H9 (cell line): ENCODE data around the gene TIPRL. TPM values are rescaled to one million over a fixed set of nuclear protein-coding genes. Genes with fewer than 3 reads are reported as not detected.
A peak's percentile ranks its signal among the peaks of the same experiment; 100 is the strongest.

Source experiments
- DNase-seq: peaks from one replicate; pipeline ENCODE4 v3.0.0-alpha.2; 2017
- H2AFZ ChIP-seq: one replicate; pipeline ENCODE4 v1.6.1; 2013; ENCODE audit warnings: mild to moderate bottlenecking, low read length, control low read depth, moderate library complexity
- H2AK5ac ChIP-seq: 2 replicates; pipeline ENCODE4 v1.6.1; 2013; ENCODE audit warnings: low read length, control low read depth, mixed read lengths; ENCODE audit not compliant: insufficient read length
- H2BK120ac ChIP-seq: one replicate; pipeline ENCODE4 v1.6.1; 2013; ENCODE audit warnings: low read depth, mild to moderate bottlenecking, low read length, control low read depth, inconsistent platforms; ENCODE audit not compliant: poor library complexity, severe bottlenecking
- H2BK12ac ChIP-seq: 2 replicates; pipeline ENCODE4 v1.6.1; 2013; ENCODE audit warnings: low read length, control low read depth, mixed read lengths, low read depth; ENCODE audit not compliant: insufficient read length
- H2BK15ac ChIP-seq: 2 replicates; pipeline ENCODE4 v1.6.1; 2013; ENCODE audit warnings: low read depth, low read length, control low read depth
- H2BK20ac ChIP-seq: one replicate; pipeline ENCODE4 v1.6.1; 2013; ENCODE audit warnings: low read depth, mild to moderate bottlenecking, low read length, control low read depth, inconsistent platforms; ENCODE audit not compliant: poor library complexity, severe bottlenecking
- H2BK5ac ChIP-seq: 2 replicates; pipeline ENCODE4 v1.6.1; 2013; ENCODE audit warnings: low read length, control low read depth, mixed read lengths; ENCODE audit not compliant: insufficient read length
- H3K14ac ChIP-seq: 2 replicates; pipeline ENCODE4 v1.6.1; 2013; ENCODE audit warnings: low read length, control low read depth; ENCODE audit not compliant: insufficient read depth
- H3K18ac ChIP-seq: 2 replicates; pipeline ENCODE4 v1.6.1; 2013; ENCODE audit warnings: low read depth, mild to moderate bottlenecking, mixed read lengths, low read length, control low read depth; ENCODE audit not compliant: insufficient read length
- H3K23ac ChIP-seq: 2 replicates; pipeline ENCODE4 v1.6.1; 2013; ENCODE audit warnings: low read length, control low read depth, mixed read lengths, low read depth; ENCODE audit not compliant: insufficient read length
- H3K23me2 ChIP-seq: 2 replicates; pipeline ENCODE4 v1.6.1; 2013; ENCODE audit warnings: low read depth, mild to moderate bottlenecking, mixed read lengths, low read length, control low read depth; ENCODE audit not compliant: insufficient read length, poor library complexity, severe bottlenecking
- H3K27ac ChIP-seq: 2 replicates; pipeline ENCODE4 v1.5.1; 2013; ENCODE audit warnings: low read length, control low read depth, mixed read lengths, low read depth; ENCODE audit not compliant: insufficient read length
- H3K27me3 ChIP-seq: 2 replicates; pipeline ENCODE4 v1.6.1; 2013; ENCODE audit warnings: low read length, control low read depth, inconsistent platforms; ENCODE audit not compliant: insufficient read depth
- H3K4ac ChIP-seq: 2 replicates; pipeline ENCODE4 v1.6.1; 2013; ENCODE audit warnings: low read depth, mild to moderate bottlenecking, control low read depth, inconsistent platforms, low read length, moderate library complexity
- H3K4me1 ChIP-seq: 2 replicates; pipeline ENCODE4 v1.6.1; 2013; ENCODE audit warnings: low read length, control low read depth, inconsistent platforms; ENCODE audit not compliant: insufficient read depth
- H3K4me2 ChIP-seq: 2 replicates; pipeline ENCODE4 v1.6.1; 2013; ENCODE audit warnings: low read length, control low read depth, mixed read lengths; ENCODE audit not compliant: insufficient read length, insufficient read depth
- H3K56ac ChIP-seq: 2 replicates; pipeline ENCODE4 v1.6.1; 2013; ENCODE audit warnings: low read depth, mild to moderate bottlenecking, mixed read lengths, low read length, control low read depth; ENCODE audit not compliant: insufficient read length
- H3K79me1 ChIP-seq: 2 replicates; pipeline ENCODE4 v1.6.1; 2013; ENCODE audit warnings: low read depth, mild to moderate bottlenecking, moderate library complexity, low read length, control low read depth, inconsistent platforms; ENCODE audit not compliant: insufficient read depth, poor library complexity, severe bottlenecking
- H3K79me2 ChIP-seq: 2 replicates; pipeline ENCODE4 v1.6.1; 2013; ENCODE audit warnings: low read length, control low read depth, inconsistent platforms; ENCODE audit not compliant: insufficient read depth
- H3K9ac ChIP-seq: 2 replicates; pipeline ENCODE4 v1.6.1; 2013; ENCODE audit warnings: low read length, control low read depth, mixed read lengths; ENCODE audit not compliant: insufficient read length; ENCODE audit errors: extremely low read depth
- H3K9me3 ChIP-seq: one replicate; pipeline ENCODE4 v1.6.1; 2013; ENCODE audit warnings: low read depth, low read length, inconsistent platforms; ENCODE audit not compliant: control insufficient read depth
- H3T11ph ChIP-seq: one replicate; pipeline ENCODE4 v1.6.1; 2013; ENCODE audit warnings: mild to moderate bottlenecking, low read length, control low read depth, inconsistent platforms
- H4K20me1 ChIP-seq: one replicate; pipeline ENCODE4 v1.6.1; 2013; ENCODE audit not compliant: control insufficient read depth, insufficient read length, insufficient read depth
- H4K5ac ChIP-seq: 2 replicates; pipeline ENCODE4 v1.6.1; 2013; ENCODE audit warnings: low read depth, mild to moderate bottlenecking, mixed read lengths, low read length, control low read depth; ENCODE audit not compliant: insufficient read length
- H4K8ac ChIP-seq: replicated peaks from 2 replicates; pipeline ENCODE4 v1.6.1; 2013; ENCODE audit warnings: low read length, control low read depth, mixed read lengths, low read depth; ENCODE audit not compliant: insufficient read length
- H4K91ac ChIP-seq: 2 replicates; pipeline ENCODE4 v1.6.1; 2013; ENCODE audit warnings: low read depth, mild to moderate bottlenecking, moderate library complexity, mixed read lengths, low read length, control low read depth; ENCODE audit not compliant: insufficient read length
- H3K27ac Mint-ChIP-seq, 3 experiments: 2 replicates in 2 of 3; 3 replicates in 1 of 3; pipeline ENCODE4 v1.8.0; 2020 to 2021; ENCODE audit warnings: mixed read lengths in 3 of 3, mild to moderate bottlenecking in 1 of 3, moderate library complexity in 1 of 3
- H3K27me3 Mint-ChIP-seq: 2 replicates; pipeline ENCODE4 v1.8.0; 2021; ENCODE audit warnings: low read depth, mild to moderate bottlenecking, moderate library complexity, mixed read lengths
- H3K36me3 Mint-ChIP-seq, 3 experiments: 2 replicates in 2 of 3; 3 replicates in 1 of 3; pipeline ENCODE4 v1.8.0; 2020 to 2021; ENCODE audit warnings: low read depth in 3 of 3, mixed read lengths in 3 of 3; ENCODE audit not compliant: insufficient read depth in 1 of 3
- H3K4me1 Mint-ChIP-seq, 2 experiments: 2 replicates each; pipeline ENCODE4 v1.8.0; 2020; ENCODE audit warnings: mixed read lengths in 2 of 2
- H3K4me3 Mint-ChIP-seq, 2 experiments: 2 replicates in 1 of 2; 3 replicates in 1 of 2; pipeline ENCODE4 v1.8.0; 2020 to 2021; ENCODE audit warnings: mild to moderate bottlenecking in 2 of 2, mixed read lengths in 2 of 2, moderate library complexity in 1 of 2
- H3K9me3 Mint-ChIP-seq, 2 experiments: 2 replicates in 1 of 2; 3 replicates in 1 of 2; pipeline ENCODE4 v1.8.0; 2020; ENCODE audit warnings: mild to moderate bottlenecking in 2 of 2, mixed read lengths in 2 of 2, moderate library complexity in 1 of 2
- WGBS: extraction: QIAGEN DNeasy Blood & Tissue Kit; methylation state at CpG from one replicate; pipeline ENCODE4 v1.1.7; 2013; ENCODE audit warnings: missing lambda C conversion rate, low lambda C conversion rate, mixed read lengths; ENCODE audit not compliant: insufficient read length; ENCODE audit errors: extremely low coverage; 5-methylcytosine and 5-hydroxymethylcytosine counted together
- total RNA-seq: library from RNA; stranded (reverse); gene quantifications from 2 replicates; pipeline ENCODE4 v1.2.1, GENCODE V29; 2021
- TF ChIP-seq, protein P1 (sequence below): fragments of 200-600 bp; sonication (generic); conservative IDR thresholded peaks from 3 replicates; pipeline ENCODE4 v1.8.0; 2021; ENCODE audit warnings: antibody characterized with exemption, mild to moderate bottlenecking

TIPRL gene
- total RNA-seq, 1 experiment from 2014 or later = 24.4 TPM

DNA sequence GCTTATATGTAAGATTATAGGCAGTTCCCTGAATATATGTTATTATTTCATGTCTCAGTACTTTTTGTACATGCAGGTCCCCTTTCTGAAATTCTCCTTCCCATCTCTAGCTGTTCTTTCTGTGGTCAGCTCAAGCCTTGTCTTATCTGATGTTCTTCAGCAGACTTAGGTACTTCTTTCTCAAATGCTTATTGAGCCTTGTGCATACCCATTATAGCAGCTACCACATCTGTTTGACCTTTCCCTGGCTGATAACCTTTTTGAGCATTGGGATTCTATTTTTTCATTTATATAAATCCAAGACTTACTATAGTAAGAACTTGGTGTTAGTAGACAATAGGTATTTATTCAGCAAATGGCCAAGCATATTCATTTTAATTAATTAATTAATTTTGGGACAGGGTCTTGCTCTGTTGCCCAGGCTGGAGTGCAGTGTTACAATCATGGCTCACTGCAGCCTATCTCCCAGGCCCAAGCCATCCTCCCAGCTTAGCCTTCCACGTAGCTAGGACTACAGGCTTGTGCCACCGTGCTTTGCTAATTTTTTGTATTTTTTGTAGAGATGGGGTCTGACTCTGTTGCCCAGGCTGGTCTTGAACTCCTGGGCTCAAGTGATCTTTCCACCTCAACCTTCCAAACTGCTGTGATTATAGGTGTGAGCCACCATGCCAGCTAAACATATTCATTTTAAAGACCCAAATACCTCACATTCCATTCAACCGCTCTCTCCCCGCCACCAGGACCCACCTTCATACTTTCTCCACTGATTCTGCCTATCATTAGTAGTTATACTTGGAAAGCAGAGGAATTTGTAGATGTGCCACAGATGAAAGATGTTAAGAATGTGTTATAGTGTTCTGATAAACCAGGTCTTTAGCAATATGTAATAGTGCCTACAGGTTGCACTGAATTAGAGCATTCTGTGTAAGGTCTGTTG lies 16.7 kb downstream of the TIPRL start:
- Histone ChIP-seq H2AFZ (no peak overlapping the region), H2AK5ac (no peak overlapping the region), H3K56ac (no peak overlapping the region), H3K23ac (no peak overlapping the region), H3K18ac (no peak overlapping the region), H2BK120ac (no peak overlapping the region), H2BK20ac (no peak overlapping the region), H3K9ac (no peak overlapping the region), H3K9me3 (no peaks in the 10 kb centered on the region), H3K4me2 (no peak overlapping the region), H2BK15ac (no peak overlapping the region), H4K91ac (no peak overlapping the region), H3K23me2 (no peaks in the 10 kb centered on the region), H3T11ph (no peak overlapping the region), H4K20me1 (no peaks in the 10 kb centered on the region), H2BK12ac (no peak overlapping the region), H3K27ac (peak overlapping the region; percentile 23), H3K4me1 (no peaks in the 10 kb centered on the region), H3K4ac (no peak overlapping the region), H4K8ac (no peak overlapping the region), H4K5ac (no peak overlapping the region), H3K79me2 (no peaks in the 10 kb centered on the region), H3K27me3 (no peaks in the 10 kb centered on the region), H2BK5ac (no peak overlapping the region), H3K79me1 (no peaks in the 10 kb centered on the region), H3K14ac (no peak overlapping the region)
- no peak overlapping the region for H3K4me3 Mint-ChIP-seq
- H3K4me1 Mint-ChIP-seq = peaks cover 4% of the 10 kb centered on the region in 2 experiments; a peak in 3 of 4 replicates
- peaks cover 10 to 39% (median 27%) of the 10 kb centered on the region in 3 experiments; a peak in 6 of 7 replicates for H3K36me3 Mint-ChIP-seq
- DNase-seq = no peak
- TF ChIP-seq, protein P1, sequence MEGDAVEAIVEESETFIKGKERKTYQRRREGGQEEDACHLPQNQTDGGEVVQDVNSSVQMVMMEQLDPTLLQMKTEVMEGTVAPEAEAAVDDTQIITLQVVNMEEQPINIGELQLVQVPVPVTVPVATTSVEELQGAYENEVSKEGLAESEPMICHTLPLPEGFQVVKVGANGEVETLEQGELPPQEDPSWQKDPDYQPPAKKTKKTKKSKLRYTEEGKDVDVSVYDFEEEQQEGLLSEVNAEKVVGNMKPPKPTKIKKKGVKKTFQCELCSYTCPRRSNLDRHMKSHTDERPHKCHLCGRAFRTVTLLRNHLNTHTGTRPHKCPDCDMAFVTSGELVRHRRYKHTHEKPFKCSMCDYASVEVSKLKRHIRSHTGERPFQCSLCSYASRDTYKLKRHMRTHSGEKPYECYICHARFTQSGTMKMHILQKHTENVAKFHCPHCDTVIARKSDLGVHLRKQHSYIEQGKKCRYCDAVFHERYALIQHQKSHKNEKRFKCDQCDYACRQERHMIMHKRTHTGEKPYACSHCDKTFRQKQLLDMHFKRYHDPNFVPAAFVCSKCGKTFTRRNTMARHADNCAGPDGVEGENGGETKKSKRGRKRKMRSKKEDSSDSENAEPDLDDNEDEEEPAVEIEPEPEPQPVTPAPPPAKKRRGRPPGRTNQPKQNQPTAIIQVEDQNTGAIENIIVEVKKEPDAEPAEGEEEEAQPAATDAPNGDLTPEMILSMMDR = no peak
- H3K27me3 Mint-ChIP-seq = no peaks in the 10 kb centered on the region
- WGBS = no CpG with 5 or more reads among the region's 4 CpGs
- H3K27ac Mint-ChIP-seq = peak overlapping the region in 2 of 3 experiments; percentile 65 to 85; a peak in 4 of 7 replicates
- no peaks in the 10 kb centered on the region for H3K9me3 Mint-ChIP-seq
